Breast epithelium (tissue), 3 donors: ENCODE measurements around the gene GATAD2A.

ENCODE experiments used
- POLR2AphosphoS5 ChIP-seq, 3 donors: sonication (generic); formaldehyde crosslinking; IDR thresholded peaks; one replicate each; pipeline ENCODE4 v1.6.1; 2017; ENCODE audit warnings: antibody characterized with exemption in 3 of 3
- TF ChIP-seq, protein P1 (sequence below), 3 donors: fragments of 450-650 bp; IDR thresholded peaks; one replicate each; pipeline ENCODE4 v1.5.1; 2016 to 2017; ENCODE audit warnings: antibody characterized with exemption in 3 of 3, mild to moderate bottlenecking in 3 of 3, moderate library complexity in 3 of 3

DNA sequence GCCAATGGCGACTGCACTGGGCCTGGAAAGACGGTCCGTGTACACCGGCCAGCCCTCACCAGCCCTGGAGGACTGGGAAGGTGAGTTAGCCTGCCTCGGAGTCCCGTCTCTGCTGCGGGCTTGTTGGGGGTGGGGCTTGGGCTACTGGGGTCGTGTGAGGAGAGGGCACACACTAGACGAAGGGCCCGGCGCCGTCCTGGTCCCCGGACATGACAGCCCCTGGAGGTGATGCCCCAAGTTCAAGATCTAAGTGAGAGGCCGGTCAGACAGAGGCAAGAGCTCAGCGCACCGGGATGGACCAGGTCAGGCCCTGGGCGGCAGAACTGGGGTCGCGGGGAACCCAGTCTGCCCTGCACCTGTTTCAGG, 134.2 kb downstream of the GATAD2A start:
- no peak for TF ChIP-seq POLR2AphosphoS5 (IDR thresholded peaks at IDR 0.05)
- TF ChIP-seq, protein P1, sequence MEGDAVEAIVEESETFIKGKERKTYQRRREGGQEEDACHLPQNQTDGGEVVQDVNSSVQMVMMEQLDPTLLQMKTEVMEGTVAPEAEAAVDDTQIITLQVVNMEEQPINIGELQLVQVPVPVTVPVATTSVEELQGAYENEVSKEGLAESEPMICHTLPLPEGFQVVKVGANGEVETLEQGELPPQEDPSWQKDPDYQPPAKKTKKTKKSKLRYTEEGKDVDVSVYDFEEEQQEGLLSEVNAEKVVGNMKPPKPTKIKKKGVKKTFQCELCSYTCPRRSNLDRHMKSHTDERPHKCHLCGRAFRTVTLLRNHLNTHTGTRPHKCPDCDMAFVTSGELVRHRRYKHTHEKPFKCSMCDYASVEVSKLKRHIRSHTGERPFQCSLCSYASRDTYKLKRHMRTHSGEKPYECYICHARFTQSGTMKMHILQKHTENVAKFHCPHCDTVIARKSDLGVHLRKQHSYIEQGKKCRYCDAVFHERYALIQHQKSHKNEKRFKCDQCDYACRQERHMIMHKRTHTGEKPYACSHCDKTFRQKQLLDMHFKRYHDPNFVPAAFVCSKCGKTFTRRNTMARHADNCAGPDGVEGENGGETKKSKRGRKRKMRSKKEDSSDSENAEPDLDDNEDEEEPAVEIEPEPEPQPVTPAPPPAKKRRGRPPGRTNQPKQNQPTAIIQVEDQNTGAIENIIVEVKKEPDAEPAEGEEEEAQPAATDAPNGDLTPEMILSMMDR (IDR thresholded peaks at IDR 0.05) = no peak
